GM21390 (cell line): Measurements from ENCODE around the gene TRPM6.
"Not testable (repeated sequence)": the region's sequence is repeated elsewhere in the genome, so short reads cannot be mapped to it uniquely, and the experiment has no call there.

Experiments
- ATAC-seq: cut with Tn5 transposase; IDR thresholded peaks from one replicate; pipeline ENCODE4 v1.9.1; 2021; ENCODE audit not compliant: unreplicated experiment

The TRPM6 gene

GRCh38 chr9:74858751-74859414, 28.8 kb downstream of the TRPM6 start:
- peak; percentile 51 for ATAC-seq

GRCh38 chr9:74856989-74857388, 30.7 kb downstream of the TRPM6 start:
- no peak for ATAC-seq

GRCh38 chr9:74855072-74855471, 32.6 kb downstream of the TRPM6 start:
- no peak for ATAC-seq

- ATAC-seq, result not testable (repeated sequence)
These were observed 34.7 kb downstream of the TRPM6 start for GRCh38 chr9:74853024-74853423.

- no peak for ATAC-seq
These were observed 39.6 kb downstream of the TRPM6 start for GRCh38 chr9:74848153-74848525.

GRCh38 chr9:74847478-74848152, 40.1 kb downstream of the TRPM6 start:
- no peak for ATAC-seq

- no peak for ATAC-seq
These were observed 41.0 kb downstream of the TRPM6 start for GRCh38 chr9:74846766-74847165.

GRCh38 chr9:74838351-74838750, 49.4 kb downstream of the TRPM6 start:
- no peak for ATAC-seq

GRCh38 chr9:74824654-74825053, 63.1 kb downstream of the TRPM6 start:
- ATAC-seq, result no peak

- no peak for ATAC-seq
These were observed 66.1 kb downstream of the TRPM6 start for GRCh38 chr9:74821636-74822035.

- ATAC-seq, result no peak
These were observed 69.9 kb downstream of the TRPM6 start for GRCh38 chr9:74817816-74818215.

GRCh38 chr9:74817281-74817810, 70.4 kb downstream of the TRPM6 start:
- no peak for ATAC-seq

- ATAC-seq, result no peak
These were observed 77.5 kb downstream of the TRPM6 start for GRCh38 chr9:74810200-74810599.

- ATAC-seq, result no peak
These were observed 83.7 kb downstream of the TRPM6 start for GRCh38 chr9:74804018-74804385.

- ATAC-seq, result no peak
These were observed 84.2 kb downstream of the TRPM6 start for GRCh38 chr9:74803376-74804017.

GRCh38 chr9:74800226-74800625, 87.5 kb downstream of the TRPM6 start:
- ATAC-seq, result no peak

- no peak for ATAC-seq
These were observed 91.9 kb downstream of the TRPM6 start for GRCh38 chr9:74795803-74796202.

- no peak for ATAC-seq
These were observed 92.6 kb downstream of the TRPM6 start for GRCh38 chr9:74795081-74795480.

- no peak for ATAC-seq
These were observed 103.2 kb downstream of the TRPM6 start for GRCh38 chr9:74784506-74784905.

GRCh38 chr9:74783408-74783807, 104.3 kb downstream of the TRPM6 start:
- no peak for ATAC-seq

- peak; percentile 46 for ATAC-seq
These were observed 110.4 kb downstream of the TRPM6 start for GRCh38 chr9:74777136-74777879.
